Activated CD4-positive, alpha-beta T cell treated with anti-CD3 and anti-CD28 coated beads for 1 hour (primary cell): ENCODE data around the gene KCTD20.
"Not testable (repeated sequence)": the region's sequence is repeated elsewhere in the genome, so short reads cannot be mapped to it uniquely, and the experiment has no call there.

Experiments used
- DNase-seq: peaks from one replicate; pipeline ENCODE4 v3.0.0-alpha.2; 2020

KCTD20 gene

GRCh38 chr6:36445621-36446020, 2.8 kb downstream of the KCTD20 start:
- no peak for DNase-seq

GRCh38 chr6:36449173-36449572, 6.4 kb downstream of the KCTD20 start:
- DNase-seq, result not testable (repeated sequence)

DNA sequence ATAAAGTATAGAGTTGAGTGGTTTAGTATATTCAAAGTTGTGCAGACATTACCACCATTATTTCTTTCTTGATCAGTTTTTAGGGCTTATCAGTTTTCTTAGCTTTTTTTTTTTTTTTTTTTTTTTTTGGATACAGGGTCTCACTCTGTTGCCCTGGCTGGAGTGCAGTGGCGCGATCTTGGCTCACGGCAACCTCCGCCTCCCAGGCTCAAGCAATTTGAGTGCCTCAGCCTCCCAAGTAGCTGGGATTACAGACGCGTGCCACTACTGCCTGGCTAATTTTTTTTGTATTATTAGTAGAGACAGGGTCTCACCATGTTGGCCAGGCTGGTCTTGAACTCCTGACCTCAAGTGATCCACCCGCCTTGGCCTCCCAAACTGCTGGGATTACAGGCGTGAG, 10.1 kb downstream of the KCTD20 start:
- not testable (repeated sequence) for DNase-seq

DNA sequence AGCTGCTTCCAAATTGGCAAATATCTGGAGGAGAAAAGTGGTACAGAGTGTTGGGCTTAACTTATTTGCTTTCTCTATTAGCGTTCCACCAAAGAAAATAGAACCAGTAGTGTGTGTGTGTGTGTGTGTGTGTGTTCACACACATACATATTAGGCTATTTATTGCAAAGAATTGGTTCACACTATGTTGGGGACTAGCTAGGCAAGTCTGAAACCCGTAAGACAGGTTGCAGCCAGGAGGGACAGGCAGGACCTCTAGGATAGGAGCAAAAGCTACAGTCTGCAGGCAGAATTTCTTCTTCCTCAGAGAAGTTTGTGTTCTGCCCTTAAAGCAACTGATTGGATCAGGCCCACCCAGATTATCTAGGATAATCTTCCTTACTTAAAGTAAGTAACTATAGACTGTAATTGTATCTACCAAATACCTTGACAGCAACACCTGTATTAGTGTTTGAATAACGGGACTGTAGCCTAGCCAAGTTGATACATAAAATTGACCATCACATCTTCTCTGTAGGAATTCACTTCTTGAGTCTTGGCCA, 12.8 kb downstream of the KCTD20 start:
- no peak for DNase-seq

GRCh38 chr6:36459501-36459900, 16.7 kb downstream of the KCTD20 start:
- no peak for DNase-seq

DNA sequence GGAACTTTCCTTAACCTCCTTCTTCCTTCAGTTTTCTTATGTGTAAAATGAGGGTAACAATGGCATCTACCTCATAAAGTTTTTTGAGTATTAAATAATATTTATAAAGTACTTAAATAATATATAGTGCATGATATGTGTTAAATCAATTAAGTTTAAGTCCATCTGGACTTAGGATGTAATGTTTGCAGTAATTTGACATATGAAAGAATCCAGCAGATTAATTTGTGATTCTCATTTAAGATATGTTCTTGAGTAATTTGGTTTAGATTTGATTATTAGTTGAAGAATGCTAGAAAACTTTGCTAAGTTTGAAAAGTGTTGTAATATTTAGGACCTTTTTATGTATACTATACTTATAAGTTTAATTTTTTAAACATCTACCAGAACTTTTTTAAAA, 18.1 kb downstream of the KCTD20 start:
- DNase-seq, result no peak

DNA sequence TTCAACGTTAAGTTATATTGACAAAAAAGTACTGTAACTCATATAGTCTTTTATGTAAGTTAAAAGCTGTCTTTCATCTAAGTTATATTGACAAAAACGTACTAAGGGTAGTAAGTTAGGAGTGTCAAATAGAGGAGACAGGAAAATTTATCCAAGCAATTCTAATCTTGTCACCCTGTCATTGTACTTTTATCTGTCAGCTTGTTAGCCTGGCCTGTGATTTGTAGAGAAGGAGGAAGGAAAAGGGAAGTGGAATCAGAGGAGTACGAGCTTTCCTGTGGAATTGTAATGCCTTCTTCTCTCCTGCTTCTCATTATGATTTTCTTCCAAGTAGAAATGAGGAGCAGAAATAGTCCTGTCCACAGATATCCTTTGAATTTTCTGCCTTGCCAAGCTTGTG, 18.8 kb downstream of the KCTD20 start:
- DNase-seq, result no peak

GRCh38 chr6:36463676-36464075, 20.9 kb downstream of the KCTD20 start:
- DNase-seq, result no peak

DNA sequence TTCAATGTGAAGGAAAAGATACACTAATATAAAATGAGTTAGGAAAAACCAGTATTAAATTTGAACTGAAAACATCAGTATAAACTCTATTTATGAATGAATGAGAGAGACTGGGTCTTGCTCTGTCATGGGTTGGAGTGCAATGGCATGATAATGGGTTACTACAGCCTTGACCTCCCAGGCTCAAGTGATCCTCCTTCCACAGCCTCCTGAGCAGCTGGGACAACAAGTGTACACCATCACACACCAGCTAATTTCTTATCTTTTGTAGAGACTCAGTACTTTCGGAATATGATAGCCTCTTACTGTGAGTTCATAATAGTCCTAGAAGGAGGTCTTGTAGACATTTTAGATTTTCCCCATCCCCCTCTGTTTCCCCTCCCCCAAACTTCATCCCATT, 21.4 kb downstream of the KCTD20 start:
- no peak for DNase-seq

GRCh38 chr6:36467625-36468024, 24.8 kb downstream of the KCTD20 start:
- DNase-seq, result no peak

- DNase-seq, result no peak
These were observed 26.4 kb downstream of the KCTD20 start for GRCh38 chr6:36469148-36469661.

DNA sequence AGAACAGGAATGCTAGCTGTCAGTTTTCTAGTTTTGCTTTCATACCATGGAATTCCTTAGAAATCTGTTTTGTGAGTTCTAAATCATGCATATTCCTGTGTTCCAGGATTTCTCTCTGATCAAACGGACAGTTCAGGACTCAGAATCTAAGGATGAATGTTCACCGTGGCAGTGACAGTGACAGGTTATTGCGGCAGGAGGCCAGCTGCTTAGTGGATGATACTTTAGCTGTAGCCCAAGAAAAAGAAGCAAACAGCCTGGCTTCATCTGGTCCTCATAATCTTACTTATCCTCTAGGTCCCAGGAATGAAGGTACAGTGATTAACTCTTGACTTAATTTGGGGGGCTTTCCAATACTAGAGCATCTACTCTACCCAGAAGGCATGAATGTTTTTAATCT, 27.1 kb downstream of the KCTD20 start:
- no peak for DNase-seq

GRCh38 chr6:36478051-36478526, 35.3 kb downstream of the KCTD20 start:
- DNase-seq, result no peak

DNA sequence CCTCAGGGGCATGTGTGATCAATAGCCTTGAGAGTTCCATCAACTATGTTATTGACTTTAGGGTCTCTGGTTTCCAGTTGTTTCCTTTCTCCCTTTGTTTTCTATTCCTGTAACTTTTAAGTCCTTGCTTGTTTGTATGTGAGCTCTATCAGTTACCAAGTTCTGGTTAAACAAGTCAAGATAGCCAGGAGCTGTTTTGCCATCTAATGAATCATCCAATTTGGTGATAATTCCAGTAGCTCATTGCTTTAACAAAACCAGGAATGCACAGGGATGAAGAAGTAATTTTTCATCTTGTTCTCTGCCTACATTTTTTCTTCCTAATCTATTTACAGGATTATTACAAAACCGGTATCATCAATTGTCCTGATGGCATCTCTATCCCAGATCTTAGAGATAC, 36.5 kb downstream of the KCTD20 start:
- DNase-seq, result no peak

- DNase-seq, result not testable (repeated sequence)
These were observed 40.5 kb downstream of the KCTD20 start for GRCh38 chr6:36483326-36483725.

GRCh38 chr6:36484736-36485135, 41.9 kb downstream of the KCTD20 start:
- no peak for DNase-seq

DNA sequence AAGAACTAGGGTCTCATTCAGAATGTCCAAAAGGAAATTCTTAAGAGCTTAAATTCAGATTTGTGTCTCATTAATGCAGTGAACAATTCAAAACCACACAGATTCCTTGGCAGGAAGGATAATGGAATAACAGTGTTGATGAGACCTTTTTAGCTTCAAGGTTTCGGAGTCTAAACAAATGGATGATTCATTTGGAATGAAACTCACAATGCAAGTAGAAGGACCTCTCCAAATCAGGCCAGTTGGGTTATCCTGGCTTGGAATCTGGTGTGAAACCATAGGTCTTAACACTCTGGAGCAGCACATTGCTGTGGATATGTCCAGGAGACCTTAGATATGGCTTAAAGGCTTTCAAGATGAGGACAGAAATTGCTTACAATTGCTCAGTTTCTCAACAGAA, 44.9 kb downstream of the KCTD20 start:
- DNase-seq, result no peak

DNA sequence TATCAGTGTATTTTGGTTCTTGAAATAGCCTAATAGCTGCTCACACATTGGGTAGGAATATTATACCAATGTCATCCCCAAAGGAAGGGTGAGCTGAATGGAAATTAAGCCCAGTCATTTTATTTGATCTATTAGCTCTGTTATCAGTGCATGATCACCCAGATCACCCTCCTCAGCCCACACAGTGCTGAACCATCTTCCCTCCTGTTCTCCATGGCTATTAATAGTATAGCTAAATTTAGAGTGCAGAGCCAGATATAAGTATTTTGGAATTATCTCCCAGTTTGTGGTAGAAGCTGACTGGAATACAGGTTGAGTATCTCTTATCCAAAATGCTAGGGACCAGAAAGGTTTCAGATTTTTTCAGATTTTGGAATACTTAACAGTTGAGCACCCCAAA, 45.4 kb downstream of the KCTD20 start:
- DNase-seq, result no peak

DNA sequence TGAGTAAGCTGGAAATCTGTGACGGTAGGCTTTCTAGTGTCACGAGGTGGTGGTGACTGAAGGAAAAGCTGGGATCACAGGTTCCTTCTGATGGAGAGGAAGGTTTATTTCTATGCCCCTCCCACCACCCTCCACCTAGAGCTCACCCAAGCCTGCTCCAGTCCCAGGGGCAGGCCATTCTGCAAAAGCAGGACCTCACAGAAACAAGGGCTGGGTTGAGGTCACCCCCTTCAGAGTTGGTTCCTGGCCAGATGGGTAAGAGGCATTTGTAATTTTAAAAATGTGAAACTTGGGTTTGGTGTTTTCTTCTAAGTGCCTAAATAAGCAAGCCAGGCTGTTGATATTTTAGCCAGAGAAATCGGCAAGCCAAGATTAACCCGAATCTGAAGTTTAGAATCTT, 46.6 kb downstream of the KCTD20 start:
- DNase-seq, result no peak

DNA sequence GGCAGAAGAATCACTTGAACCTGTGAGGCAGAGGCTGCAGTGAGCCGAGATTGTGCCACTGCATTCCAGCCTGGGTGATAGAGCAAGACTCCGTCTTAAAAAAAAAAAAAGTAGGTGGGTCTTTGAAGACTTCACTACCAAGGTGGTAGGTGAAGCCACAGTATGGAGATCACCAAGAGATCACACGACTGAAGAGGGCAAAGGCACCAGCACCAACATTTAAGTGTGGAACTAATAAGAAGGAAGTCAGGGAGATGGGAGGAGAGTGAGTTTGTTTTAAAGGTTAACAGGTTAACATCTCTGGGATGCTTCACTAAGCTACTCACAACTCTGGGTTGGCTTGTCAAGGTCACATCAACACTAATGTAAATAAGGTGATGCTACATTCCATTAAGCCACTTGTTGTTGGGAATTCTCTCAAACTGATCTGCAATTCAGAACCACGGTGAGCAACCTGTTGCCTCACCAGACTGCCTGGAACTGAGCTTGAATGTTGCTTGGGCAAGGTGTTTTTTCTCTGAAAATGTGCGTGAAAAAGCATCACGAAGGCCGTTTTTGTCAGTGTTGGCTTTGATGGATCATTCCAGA, 48.7 kb downstream of the KCTD20 start:
- no peak for DNase-seq

DNA sequence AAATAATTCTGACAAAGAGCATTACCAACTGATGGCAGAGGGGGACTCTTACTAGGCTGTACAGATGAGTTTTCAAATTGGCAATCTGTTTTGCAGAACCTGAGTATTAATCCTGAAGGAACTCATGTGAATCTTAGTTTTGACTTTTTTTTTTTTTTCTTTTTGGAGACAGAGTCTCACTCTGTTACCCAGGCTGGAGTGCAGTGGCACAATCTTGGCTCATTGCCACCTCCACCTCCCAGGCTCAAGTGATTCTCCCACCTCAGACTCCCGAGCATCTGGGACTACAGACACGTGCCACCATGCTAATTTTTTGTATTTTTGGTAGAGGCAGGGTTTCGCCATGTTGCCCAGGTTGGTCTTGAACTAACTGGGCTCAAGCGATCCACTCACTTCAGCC, 49.3 kb downstream of the KCTD20 start:
- DNase-seq, result no peak

GRCh38 chr6:36492621-36493020, 49.8 kb downstream of the KCTD20 start:
- no peak for DNase-seq

DNA sequence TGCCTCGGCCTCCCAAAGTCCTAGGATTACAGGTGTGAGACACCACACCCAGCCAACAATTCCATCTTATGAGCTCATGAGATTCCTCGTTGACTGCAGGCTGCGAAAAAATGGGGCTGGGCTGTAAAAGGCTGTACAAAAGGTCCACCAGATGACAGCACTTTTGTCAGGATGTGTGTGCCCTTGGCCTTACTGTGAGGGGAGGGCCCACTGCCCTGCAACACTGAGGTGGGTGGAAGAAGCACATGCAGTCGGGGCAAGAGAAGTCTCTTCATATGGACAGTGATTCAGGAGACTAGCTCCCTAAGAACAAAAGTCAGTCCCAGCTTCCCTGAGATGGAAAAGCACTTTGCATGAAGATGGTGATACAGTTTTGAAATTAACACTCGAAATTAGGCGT, 50.5 kb downstream of the KCTD20 start:
- no peak for DNase-seq

DNA sequence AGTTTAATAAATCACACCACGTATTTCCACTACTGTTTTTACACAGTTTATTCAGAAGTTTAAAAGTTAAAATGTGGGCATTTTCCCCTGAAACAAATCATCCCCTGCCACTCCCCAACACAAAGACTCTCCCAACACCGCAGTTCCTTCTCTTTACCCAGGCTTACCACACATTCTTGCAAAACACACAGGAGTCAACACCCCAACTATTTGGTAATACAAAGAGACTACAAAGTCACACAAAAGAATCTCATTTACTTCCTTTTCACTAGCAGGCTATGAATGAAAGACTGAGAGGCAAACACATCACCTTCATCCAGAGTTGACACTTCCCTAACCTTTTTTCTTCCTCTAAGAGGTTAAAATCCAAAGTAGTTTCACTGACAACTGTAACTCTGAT, 51.1 kb downstream of the KCTD20 start:
- DNase-seq, result no peak

DNA sequence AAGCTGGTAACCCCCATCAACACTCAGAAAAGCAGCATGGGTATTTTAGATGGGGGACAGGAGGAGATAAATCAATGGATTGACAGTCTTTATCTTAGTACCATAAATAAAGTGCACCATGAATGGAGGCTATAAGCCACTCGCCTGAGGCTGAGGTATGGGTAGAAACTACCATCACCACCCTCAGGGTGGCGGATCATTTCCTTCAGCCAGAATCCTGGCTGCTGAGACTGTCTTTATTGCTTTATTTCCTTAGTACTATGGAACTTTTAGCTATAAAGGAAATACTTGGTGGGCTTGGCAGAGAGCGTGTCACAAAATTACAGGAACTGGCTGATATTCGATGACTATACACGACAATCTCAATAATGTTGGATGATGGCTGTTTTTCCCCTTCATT, 52.3 kb downstream of the KCTD20 start:
- no peak for DNase-seq
